GM12878 (cell line): ENCODE measurements around the gene XG. TPM values are rescaled to one million over a fixed set of nuclear protein-coding genes. Genes with fewer than 3 reads are reported as not detected.

Source experiments
- ATAC-seq: fragments of 200-7000 bp; cut with Tn5 transposase; 3 replicates; pipeline ENCODE4 v1.9.1; 2020; ENCODE audit warnings: mild to moderate bottlenecking, moderate library complexity
- BruUV-seq: library from RNA; stranded (reverse); fragments of 400-500 nt; replicated peaks from 2 replicates; lab custom pipeline; 2021; lab: Mats Ljungman, UMichigan
- CTCF ChIA-PET: fragments of 300-600 bp; sonication (Branson Sonifier 250); formaldehyde crosslinking; extraction: SDS; loops from one replicate; lab custom pipeline; 2021; ENCODE audit warnings: inconsistent platforms; lab: Yijun Ruan, JAX
- POLR2A ChIA-PET: fragments of 350-600 bp; formaldehyde crosslinking; extraction: SDS; loops from one replicate; lab custom pipeline; 2021; ENCODE audit warnings: inconsistent platforms; lab: Charles Lee
- RAD21 ChIA-PET: fragments of 300-600 bp; sonication (Branson Sonifier 250); formaldehyde crosslinking; loops from one replicate; lab custom pipeline; 2023; ENCODE audit warnings: antibody characterized with exemption; ENCODE audit not compliant: unreplicated experiment; lab: Charles Lee
- SMC1A ChIA-PET: fragments of 300-600 bp; sonication (Branson Sonifier 250); formaldehyde crosslinking; loops from one replicate; lab custom pipeline; 2023; ENCODE audit not compliant: unreplicated experiment, uncharacterized antibody; lab: Charles Lee
- DNase-seq: peaks from one replicate; pipeline ENCODE4 v3.0.0-alpha.2; 2011; ENCODE audit warnings: low read depth, low spot score
- FAIRE-seq: peaks from 3 replicates; lab custom pipeline; 2011; peaks lifted over from hg19 to GRCh38; lab: Jason Lieb, UNC
- H2AFZ ChIP-seq: 2 replicates; pipeline ENCODE4 v1.6.0; 2011; ENCODE audit warnings: low read depth, low read length, control low read depth; ENCODE audit not compliant: control insufficient read depth
- H3K27ac ChIP-seq: 2 replicates; pipeline ENCODE4 v1.5.1; 2011; ENCODE audit warnings: control low read depth; ENCODE audit not compliant: control insufficient read depth, insufficient read depth
- H3K27me3 ChIP-seq, 2 experiments: replicated peaks in 1 of 2; 2 replicates each; pipeline versions ENCODE4 v1.6.0 to v1.6.1; 2011; ENCODE audit warnings: low read length in 1 of 2; ENCODE audit not compliant: control insufficient read depth in 2 of 2, insufficient read depth in 2 of 2
- H3K36me3 ChIP-seq, 2 experiments: 2 replicates each; pipeline ENCODE4 v1.5.1; 2011; ENCODE audit warnings: low read length in 1 of 2; ENCODE audit not compliant: control insufficient read depth in 2 of 2, insufficient read depth in 2 of 2
- H3K4me1 ChIP-seq: 2 replicates; pipeline ENCODE4 v1.6.1; 2011; ENCODE audit warnings: mild to moderate bottlenecking, low read length, moderate library complexity, mixed read lengths; ENCODE audit not compliant: control insufficient read depth, insufficient read depth
- H3K4me2 ChIP-seq: 2 replicates; pipeline ENCODE4 v1.6.0; 2011; ENCODE audit warnings: control low read depth; ENCODE audit not compliant: control insufficient read depth, insufficient read depth
- H3K4me3 ChIP-seq: fragments of 200-600 bp; sonication (generic); 2 replicates; pipeline ENCODE4 v1.5.1; 2016
- H3K79me2 ChIP-seq: 2 replicates; pipeline ENCODE4 v1.6.0; 2011; ENCODE audit warnings: low read length; ENCODE audit not compliant: control insufficient read depth, insufficient read depth
- H3K9ac ChIP-seq: 2 replicates; pipeline ENCODE4 v1.8.0; 2011; ENCODE audit warnings: low read length, control low read depth, mixed read lengths; ENCODE audit not compliant: control insufficient read depth, insufficient read depth
- H3K9me3 ChIP-seq: replicated peaks from 3 replicates; pipeline ENCODE4 v1.5.1; 2011; ENCODE audit warnings: mild to moderate bottlenecking, low read length; ENCODE audit not compliant: control insufficient read depth, insufficient read depth
- H4K20me1 ChIP-seq: 2 replicates; pipeline ENCODE4 v1.6.0; 2011; ENCODE audit not compliant: control insufficient read depth, insufficient read depth
- ATF2 ChIP-seq: IDR thresholded peaks from 2 replicates; pipeline ENCODE4 v1.6.1; 2012; ENCODE audit warnings: low read length, inconsistent platforms
- BACH1 ChIP-seq: fragments of 450-650 bp; IDR thresholded peaks from 2 replicates; pipeline ENCODE4 v1.6.1; 2017; ENCODE audit warnings: mild to moderate bottlenecking, borderline replicate concordance
- CEBPZ ChIP-seq: fragments of 150-350 bp; IDR thresholded peaks from 2 replicates; pipeline ENCODE4 v1.6.1; 2016; ENCODE audit warnings: low read depth, low read length
- CTCF ChIP-seq, 3 experiments: IDR thresholded peaks in 2 of 3; conservative IDR thresholded peaks in 1 of 3; 2 replicates each; pipeline ENCODE4 v1.5.1; 2011; ENCODE audit warnings: low read depth in 3 of 3, low read length in 3 of 3, mild to moderate bottlenecking in 3 of 3, control low read depth in 2 of 3, moderate library complexity in 2 of 3, inconsistent platforms in 1 of 3, mixed read lengths in 1 of 3; ENCODE audit not compliant: control insufficient read depth in 2 of 3, insufficient read depth in 1 of 3; ENCODE audit errors: extremely low read depth in 1 of 3
- ETV6 ChIP-seq, 2 experiments: fragments of 450-650 bp in 1 of 2; IDR thresholded peaks in 1 of 2; conservative IDR thresholded peaks in 1 of 2; 2 replicates each; pipeline ENCODE4 v1.6.1; 2014; ENCODE audit warnings: antibody characterized with exemption in 1 of 2, borderline replicate concordance in 1 of 2, low read depth in 1 of 2, mild to moderate bottlenecking in 1 of 2, moderate library complexity in 1 of 2
- FOS ChIP-seq: IDR thresholded peaks from 3 replicates; pipeline ENCODE4 v1.6.1; 2011; ENCODE audit warnings: borderline replicate concordance; ENCODE audit not compliant: insufficient read length; ENCODE audit errors: extremely low read depth
- HDAC2 ChIP-seq: fragments of 200-600 bp; sonication (generic); IDR thresholded peaks from 2 replicates; pipeline ENCODE4 v1.6.1; 2017
- IKZF1 ChIP-seq: fragments of 450-650 bp; conservative IDR thresholded peaks from 2 replicates; pipeline ENCODE4 v1.6.1; 2017; ENCODE audit warnings: antibody characterized with exemption, mild to moderate bottlenecking
- KAT2A ChIP-seq: conservative IDR thresholded peaks from 2 replicates; pipeline ENCODE4 v1.6.1; 2011; ENCODE audit warnings: low read depth, low read length; ENCODE audit not compliant: control insufficient read depth
- MAX ChIP-seq: IDR thresholded peaks from 2 replicates; pipeline ENCODE4 v1.6.1; 2012; ENCODE audit warnings: low read depth, low read length, improper control_type of control experiment
- NR2C1 ChIP-seq: fragments of 450-650 bp; IDR thresholded peaks from 2 replicates; pipeline ENCODE4 v1.6.1; 2017; ENCODE audit warnings: antibody characterized with exemption, mild to moderate bottlenecking, moderate library complexity
- POLR2AphosphoS5 ChIP-seq: IDR thresholded peaks from 2 replicates; pipeline ENCODE4 v1.6.1; 2011; ENCODE audit warnings: mild to moderate bottlenecking, low read length, inconsistent platforms
- RAD21 ChIP-seq: IDR thresholded peaks from 2 replicates; pipeline ENCODE4 v1.6.1; 2011; ENCODE audit warnings: mild to moderate bottlenecking, low read depth, low read length, moderate library complexity; ENCODE audit not compliant: insufficient read depth
- RCOR1 ChIP-seq: conservative IDR thresholded peaks from 2 replicates; pipeline ENCODE4 v1.6.1; 2012; ENCODE audit warnings: low read depth, low read length, improper control_type of control experiment
- RFX5 ChIP-seq: IDR thresholded peaks from 2 replicates; pipeline ENCODE4 v1.6.1; 2011; ENCODE audit warnings: low read depth, low read length, improper control_type of control experiment
- RUNX3 ChIP-seq: IDR thresholded peaks from 2 replicates; pipeline ENCODE4 v1.6.1; 2012; ENCODE audit warnings: low read length, inconsistent platforms
- ZNF622 ChIP-seq: fragments of 450-650 bp; IDR thresholded peaks from 2 replicates; pipeline ENCODE4 v1.6.1; 2017; ENCODE audit warnings: mild to moderate bottlenecking, inconsistent platforms
- WGBS: methylation state at CpG from one replicate; pipeline ENCODE4 v1.1.6; 2016; ENCODE audit warnings: low lambda C conversion rate; ENCODE audit not compliant: insufficient replicate concordance, insufficient coverage; ENCODE audit errors: missing lambda C conversion rate; 5-methylcytosine and 5-hydroxymethylcytosine counted together
- in situ Hi-C: fragments of 300-500 bp; cut with MboI; formaldehyde crosslinking; loops from 9 replicates; pipeline ENCODE4 v1.14.3; 2018; ENCODE audit warnings: mixed read lengths
- intact Hi-C: fragments of 100-400 bp; cut with micrococcal nuclease; formaldehyde crosslinking; loops from one replicate; pipeline ENCODE4 v1.14.2; 2022; ENCODE audit not compliant: unreplicated experiment
- polyA plus RNA-seq, 11 experiments: library from polyadenylated mRNA; depleted of rRNA in 4 of 11; unstranded in 6 of 11; stranded (reverse) in 5 of 11; fragments of >200 nt; fragmentation: Nextera tagmentation in 4 of 11; fragmentation: Illumina TruSeq in 1 of 11; extraction: Ambion mirVana in 4 of 11; extraction: Trizol in 1 of 11; gene quantifications; 1 replicate in 1 of 11; 2 replicates in 10 of 11; pipeline versions ENCODE4 v1.2.1 to v1.2.3, GENCODE V29; 2011 to 2016; ENCODE audit warnings: inconsistent platforms in 2 of 11, missing spikeins in 2 of 11, low read depth in 1 of 11
- total RNA-seq, 4 experiments: library from RNA; depleted of rRNA in 3 of 4; stranded (reverse); fragments of >200 nt in 3 of 4; fragmentation: Illumina TruSeq in 1 of 4; extraction: Trizol in 1 of 4; gene quantifications; 2 replicates each; pipeline versions ENCODE4 v1.2.1 to v1.2.3, GENCODE V29; 2013 to 2021

XG gene
- total and polyA plus RNA-seq, 10 of the 15 experiments (the other 5 are each of a cell fraction or from before 2014, with no cell fraction given) = not detected

GRCh38 chrX:2794336-2794735 lies 42.5 kb downstream of the XG start:
- in situ Hi-C loops = no loop called here
- TF ChIP-seq CTCF (IDR thresholded peaks at IDR 0.05 in 2 of 3, conservative IDR thresholded peaks at IDR 0.05 in 1 of 3; ENCODE audit: control insufficient read depth in 2 of 3, extremely low read depth in 1 of 3, insufficient read depth in 1 of 3, low read depth in 3 of 3, low read length in 3 of 3) = no peak
- no peak for TF ChIP-seq ZNF622
- no peak for TF ChIP-seq FOS
- no peak for TF ChIP-seq MAX
- TF ChIP-seq ETV6 (conservative IDR thresholded peaks at IDR 0.05 in 1 of 2, IDR thresholded peaks at IDR 0.05 in 1 of 2; ENCODE audit: borderline replicate concordance in 1 of 2, low read depth in 1 of 2) = no peak
- TF ChIP-seq HDAC2 = no peak
- no peak for TF ChIP-seq RCOR1
- TF ChIP-seq ATF2 = no peak
- TF ChIP-seq CEBPZ = no peak
- no peak for TF ChIP-seq POLR2AphosphoS5
- TF ChIP-seq RFX5 = no peak
- no peak for TF ChIP-seq RUNX3
- TF ChIP-seq BACH1 = no peak
- TF ChIP-seq KAT2A = no peak
- TF ChIP-seq NR2C1 = no peak
- TF ChIP-seq IKZF1 = no peak
- TF ChIP-seq RAD21 = no peak
- TF ChIP-seq, all 136 proteins: peak for 0
- no TSS peak for BruUV-seq
- Histone ChIP-seq H3K36me3 (no peaks in the 10 kb centered on the region), H3K4me3 (no peak overlapping the region), H3K9me3 (no peaks in the 10 kb centered on the region), H3K4me1 (no peaks in the 10 kb centered on the region), H3K27me3 (peaks cover 0 to 1% of the 10 kb centered on the region in 2 experiments; a peak in 1 of 4 replicates), H3K79me2 (no peaks in the 10 kb centered on the region), H3K27ac (no peak overlapping the region), H3K9ac (no peak overlapping the region), H3K4me2 (no peak overlapping the region), H4K20me1 (no peaks in the 10 kb centered on the region), H2AFZ (no peak overlapping the region)
- ATAC-seq (no peak), FAIRE-seq (no peak), DNase-seq (no peak)
- RAD21 ChIA-PET = no interaction called here
- CTCF ChIA-PET = no interaction called here
- intact Hi-C loops = no loop called here
- POLR2A ChIA-PET = no interaction called here
- SMC1A ChIA-PET = no interaction called here
- 69% methylated on average over 19 of the region's 19 CpGs for WGBS
